BLaER1 treated with 17β-estradiol and CSF1 and Interleukin-3, amounts not matched to agents 10 nM and 100 nM (cell line): ENCODE measurements around the gene ABHD12B.

Experiments
- H3K27ac ChIP-seq, 11 experiments: shearing (Covaris generic); formaldehyde crosslinking; 2 replicates each; pipeline ENCODE4 v1.8.1; 2022
- H3K27me3 ChIP-seq, 11 experiments: shearing (Covaris generic); formaldehyde crosslinking; 2 replicates each; pipeline ENCODE4 v1.8.1; 2022
- H3K36me3 ChIP-seq, 11 experiments: shearing (Covaris generic); formaldehyde crosslinking; 2 replicates each; pipeline ENCODE4 v1.8.1; 2022
- H3K4me1 ChIP-seq, 10 experiments: shearing (Covaris generic); formaldehyde crosslinking; 2 replicates each; pipeline ENCODE4 v1.8.1; 2022
- H3K4me2 ChIP-seq, 11 experiments: shearing (Covaris generic); formaldehyde crosslinking; 2 replicates each; pipeline ENCODE4 v1.8.1; 2022
- H3K4me3 ChIP-seq, 10 experiments: shearing (Covaris generic); formaldehyde crosslinking; 2 replicates each; pipeline ENCODE4 v1.8.1; 2022
- H3K9ac ChIP-seq, 11 experiments: shearing (Covaris generic); formaldehyde crosslinking; 2 replicates each; pipeline ENCODE4 v1.8.1; 2022
- H3K9me3 ChIP-seq, 11 experiments: shearing (Covaris generic); formaldehyde crosslinking; replicated peaks in 1 of 11; 2 replicates each; pipeline ENCODE4 v1.8.1; 2022
- H4K20me1 ChIP-seq, 11 experiments: shearing (Covaris generic); formaldehyde crosslinking; 2 replicates each; pipeline ENCODE4 v1.8.1; 2022
- Cebpa-rat ChIP-seq, 11 experiments: shearing (Covaris generic); IDR thresholded peaks; 2 replicates each; pipeline ENCODE4 v1.8.1; 2022

Gene ABHD12B

DNA sequence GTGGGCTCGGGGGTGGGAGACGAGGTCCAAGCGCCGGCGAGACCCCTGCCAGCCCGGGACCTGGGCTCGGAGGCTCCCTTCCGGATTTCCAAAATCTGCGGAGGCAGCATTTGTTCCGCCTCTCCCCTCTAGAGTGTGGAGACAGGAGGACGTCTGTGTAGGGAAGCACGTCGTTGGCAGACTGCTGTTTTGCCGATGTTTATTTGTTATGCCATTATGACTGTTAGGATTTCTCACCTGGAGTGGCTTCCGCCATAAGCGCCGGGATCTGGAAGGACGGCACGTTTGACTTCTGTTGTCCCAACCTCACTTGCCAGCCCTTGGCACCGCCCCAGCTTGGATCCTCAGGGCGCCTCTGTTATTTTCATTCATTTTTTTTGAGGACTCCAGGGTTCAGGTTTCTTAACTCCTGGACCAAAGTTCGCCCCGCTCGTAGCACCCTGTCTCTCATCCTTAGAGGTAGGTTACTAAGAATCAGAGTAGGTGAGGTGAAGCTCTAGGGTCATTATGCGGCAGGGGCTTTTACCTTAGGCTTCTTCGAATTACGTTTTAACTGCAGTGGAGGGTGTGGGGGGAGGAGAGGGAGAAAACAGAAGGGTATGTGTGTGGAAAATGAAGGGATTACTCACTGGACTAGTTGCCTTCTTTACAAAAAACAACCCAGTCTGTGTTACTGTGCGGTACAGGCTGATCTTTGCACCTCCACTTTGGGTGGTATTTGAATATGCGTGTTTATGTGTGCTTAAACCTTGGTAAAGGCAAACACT is 73.0 kb downstream of the ABHD12B start:
- Histone ChIP-seq H3K4me1 (peaks cover 0 to 40% (median 16%) of the 10 kb centered on the region in 10 experiments; a peak in 18 of 20 replicates), H3K4me2 (peak overlapping the region; percentile 82 to 96 (median 89)), H3K27me3 (peaks cover 0 to 49% (median 48%) of the 10 kb centered on the region in 11 experiments; a peak in 20 of 22 replicates), H3K36me3 (peaks cover 0 to 40% (median 0%) of the 10 kb centered on the region in 11 experiments; a peak in 8 of 22 replicates), H3K9ac (peak overlapping the region; percentile 44 to 94 (median 67); a peak in 21 of 22 replicates), H4K20me1 (peaks cover 0 to 34% (median 0%) of the 10 kb centered on the region in 11 experiments; a peak in 4 of 22 replicates), H3K9me3 (peaks cover 8 to 35% (median 16%) of the 10 kb centered on the region in 11 experiments), H3K4me3 (peak overlapping the region; percentile 54 to 100 (median 68)), H3K27ac (peak overlapping the region in 6 of 11 experiments; percentile 49 to 84 (median 77); a peak in 12 of 22 replicates)
- TF ChIP-seq Cebpa-rat (IDR thresholded peaks at IDR 0.05), result no peak

DNA sequence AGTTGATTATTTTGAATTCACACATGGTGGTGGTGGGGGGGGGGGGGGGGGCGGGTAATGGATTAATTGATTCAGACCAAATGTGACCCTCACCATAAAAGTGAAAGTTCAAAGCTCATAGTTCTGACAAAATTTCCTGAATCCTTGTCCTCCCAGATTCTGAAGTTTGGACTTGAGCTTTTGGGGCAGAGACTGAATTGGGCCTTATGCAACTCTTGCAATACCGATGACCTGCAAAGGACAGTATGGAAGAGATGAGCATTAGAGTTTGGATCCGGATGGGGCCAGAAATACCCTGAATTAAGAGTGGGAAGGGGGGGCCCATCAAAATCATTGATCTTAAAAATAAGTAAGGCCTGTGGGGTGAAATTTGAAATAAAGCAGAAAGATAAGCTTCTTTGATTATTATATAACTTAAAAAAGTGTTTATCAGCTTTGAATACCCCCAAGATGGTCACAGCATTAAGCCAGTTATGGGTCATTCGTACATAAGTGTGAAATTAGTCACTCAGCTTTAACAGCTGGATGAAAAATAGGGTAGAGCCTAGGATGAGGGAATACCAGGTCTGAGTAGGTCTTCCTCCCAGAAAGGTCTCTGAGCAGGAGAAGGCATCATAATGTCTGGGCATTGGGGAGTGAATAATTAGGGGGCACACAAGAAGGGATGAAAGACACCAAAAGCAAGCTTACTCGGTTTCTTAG is 74.5 kb downstream of the ABHD12B start:
- TF ChIP-seq Cebpa-rat (IDR thresholded peaks at IDR 0.05), result no peak
- Histone ChIP-seq H4K20me1 (peaks cover 0 to 18% (median 0%) of the 10 kb centered on the region in 11 experiments; a peak in 4 of 22 replicates), H3K27me3 (peaks cover 0 to 43% (median 41%) of the 10 kb centered on the region in 11 experiments; a peak in 20 of 22 replicates), H3K4me1 (peaks cover 0 to 32% (median 16%) of the 10 kb centered on the region in 10 experiments; a peak in 18 of 20 replicates), H3K9ac (no peak overlapping the region), H3K27ac (no peak overlapping the region), H3K4me2 (peak overlapping the region in 2 of 11 experiments; percentile 13 to 62; a peak in 4 of 22 replicates), H3K4me3 (no peak overlapping the region), H3K36me3 (peaks cover 0 to 24% (median 0%) of the 10 kb centered on the region in 11 experiments; a peak in 7 of 22 replicates), H3K9me3 (peaks cover 8 to 35% (median 16%) of the 10 kb centered on the region in 11 experiments)

- Histone ChIP-seq H3K9me3 (peaks cover 8 to 35% (median 16%) of the 10 kb centered on the region in 11 experiments), H3K9ac (no peak overlapping the region), H3K36me3 (peaks cover 0 to 14% (median 0%) of the 10 kb centered on the region in 11 experiments; a peak in 5 of 22 replicates), H3K27me3 (peaks cover 0 to 33% (median 31%) of the 10 kb centered on the region in 11 experiments; a peak in 20 of 22 replicates), H4K20me1 (peaks cover 0 to 10% (median 0%) of the 10 kb centered on the region in 11 experiments; a peak in 2 of 22 replicates), H3K27ac (no peak overlapping the region), H3K4me3 (no peak overlapping the region), H3K4me1 (peaks cover 0 to 33% (median 20%) of the 10 kb centered on the region in 10 experiments; a peak in 18 of 20 replicates), H3K4me2 (peak overlapping the region in 1 of 11 experiments; percentile 13; a peak in 3 of 22 replicates)
- TF ChIP-seq Cebpa-rat (IDR thresholded peaks at IDR 0.05), result no peak
These were observed 75.6 kb downstream of the ABHD12B start for GRCh38 chr14:50947446-50947845.

- peaks cover 0 to 25% (median 23%) of the 10 kb centered on the region in 11 experiments; a peak in 20 of 22 replicates for H3K27me3 ChIP-seq
- peaks cover 8 to 32% (median 16%) of the 10 kb centered on the region in 11 experiments for H3K9me3 ChIP-seq
- peaks cover 0 to 34% (median 20%) of the 10 kb centered on the region in 10 experiments; a peak in 18 of 20 replicates for H3K4me1 ChIP-seq
- no peak overlapping the region for H3K4me3 ChIP-seq
- H4K20me1 ChIP-seq, result peaks cover 0 to 2% (median 0%) of the 10 kb centered on the region in 11 experiments; a peak in 1 of 22 replicates
- no peak overlapping the region for H3K9ac ChIP-seq
- TF ChIP-seq Cebpa-rat (IDR thresholded peaks at IDR 0.05), result no peak
- no peak overlapping the region for H3K27ac ChIP-seq
- H3K4me2 ChIP-seq, result no peak overlapping the region
- 0 out of 22 replicates have a peak, but pooled peaks cover 0 to 7% (median 0%) of the 10 kb centered on the region in 11 experiments for H3K36me3 ChIP-seq
These were observed 76.4 kb downstream of the ABHD12B start for GRCh38 chr14:50948205-50948604.

- Histone ChIP-seq H3K9me3 (peaks cover 8 to 17% (median 14%) of the 10 kb centered on the region in 11 experiments), H3K27me3 (no peaks in the 10 kb centered on the region), H3K27ac (0 out of 22 replicates have a peak overlapping the region, but pooled peaks of 1 of the 11 experiments have one; percentile 30), H4K20me1 (no peaks in the 10 kb centered on the region), H3K4me3 (no peak overlapping the region), H3K4me2 (peak overlapping the region in 3 of 11 experiments; percentile 47 to 77 (median 62); a peak in 6 of 22 replicates), H3K36me3 (no peaks in the 10 kb centered on the region), H3K4me1 (peaks cover 0 to 59% (median 12%) of the 10 kb centered on the region in 10 experiments; a peak in 13 of 20 replicates), H3K9ac (no peak overlapping the region)
- TF ChIP-seq Cebpa-rat (IDR thresholded peaks at IDR 0.05), result no peak
These were observed 79.2 kb downstream of the ABHD12B start for GRCh38 chr14:50951032-50951431.

DNA sequence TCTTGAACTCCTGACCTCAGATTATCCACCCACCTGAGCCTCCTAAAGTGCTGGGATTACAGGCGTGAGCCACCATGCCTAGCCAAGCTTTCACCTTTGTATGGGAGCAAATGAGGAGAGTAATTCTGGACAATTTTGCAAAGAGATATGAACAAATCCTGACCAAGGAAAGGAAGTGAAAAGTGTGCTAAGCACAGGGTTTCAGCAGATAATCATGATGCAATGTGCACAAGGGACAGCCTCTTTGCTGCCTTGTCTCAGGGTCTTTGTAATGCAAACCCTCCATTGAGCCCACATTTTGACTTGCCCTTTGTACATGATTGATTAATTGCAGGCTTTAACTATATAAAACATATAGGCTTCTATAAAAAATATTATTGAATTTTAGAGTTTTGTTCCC is 81.6 kb downstream of the ABHD12B start:
- Histone ChIP-seq H3K36me3 (no peaks in the 10 kb centered on the region), H3K4me2 (peak overlapping the region in 4 of 11 experiments; percentile 15 to 94 (median 38); a peak in 7 of 22 replicates), H3K27me3 (no peaks in the 10 kb centered on the region), H3K4me1 (peaks cover 0 to 47% (median 12%) of the 10 kb centered on the region in 10 experiments; a peak in 13 of 20 replicates), H3K4me3 (no peak overlapping the region), H3K27ac (no peak overlapping the region), H3K9me3 (peaks cover 7 to 13% (median 8%) of the 10 kb centered on the region in 11 experiments), H4K20me1 (no peaks in the 10 kb centered on the region), H3K9ac (no peak overlapping the region)
- no peak for TF ChIP-seq Cebpa-rat (IDR thresholded peaks at IDR 0.05)
